Skin epidermis (tissue), 12 donors: ENCODE data around the gene KPNA2.

Source experiments
- H3K27ac ChIP-seq, 21 experiments: fragments of 200-600 bp; sonication (generic) in 11 of 21; one replicate each; pipeline ENCODE4 v1.5.0; 2020; ENCODE audit warnings: mild to moderate bottlenecking in 3 of 21, inconsistent platforms in 2 of 21, moderate library complexity in 2 of 21
- H3K4me3 ChIP-seq, 7 experiments: fragments of 200-600 bp; sonication (generic) in 2 of 7; one replicate each; pipeline ENCODE4 v1.5.0; 2020; ENCODE audit warnings: inconsistent platforms in 2 of 7, mild to moderate bottlenecking in 2 of 7, moderate library complexity in 1 of 7

The KPNA2 gene

DNA sequence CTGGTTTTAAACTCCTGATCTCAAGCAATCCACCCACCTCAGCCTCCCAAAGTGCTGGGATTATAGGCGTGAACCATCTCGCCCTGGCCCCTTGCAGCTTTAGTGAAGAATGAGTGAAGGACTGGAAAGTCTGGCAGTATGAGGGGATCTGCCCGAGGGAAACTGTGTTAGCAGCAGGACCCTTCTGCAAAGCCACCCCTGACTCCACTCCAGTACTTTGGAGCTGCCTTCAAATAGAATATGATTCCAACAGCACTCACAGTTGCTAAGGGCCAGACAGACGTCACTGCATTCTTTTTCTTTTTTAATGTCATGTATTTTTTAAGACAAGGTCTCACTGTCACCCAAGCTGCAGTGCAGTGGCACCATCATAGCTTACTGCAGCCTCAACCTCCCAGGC lies 52.3 kb downstream of the KPNA2 start:
- peak overlapping the region in 1 of 21 experiments; percentile 10 for H3K27ac ChIP-seq
- H3K4me3 ChIP-seq, result no peak overlapping the region

- H3K27ac ChIP-seq, result no peak overlapping the region
- H3K4me3 ChIP-seq, result no peak overlapping the region
These were observed 54.3 kb downstream of the KPNA2 start for GRCh38 chr17:68089881-68090280.

GRCh38 chr17:68094481-68095078 lies 59.0 kb downstream of the KPNA2 start:
- no peak overlapping the region for H3K4me3 ChIP-seq
- H3K27ac ChIP-seq, result no peak overlapping the region

DNA sequence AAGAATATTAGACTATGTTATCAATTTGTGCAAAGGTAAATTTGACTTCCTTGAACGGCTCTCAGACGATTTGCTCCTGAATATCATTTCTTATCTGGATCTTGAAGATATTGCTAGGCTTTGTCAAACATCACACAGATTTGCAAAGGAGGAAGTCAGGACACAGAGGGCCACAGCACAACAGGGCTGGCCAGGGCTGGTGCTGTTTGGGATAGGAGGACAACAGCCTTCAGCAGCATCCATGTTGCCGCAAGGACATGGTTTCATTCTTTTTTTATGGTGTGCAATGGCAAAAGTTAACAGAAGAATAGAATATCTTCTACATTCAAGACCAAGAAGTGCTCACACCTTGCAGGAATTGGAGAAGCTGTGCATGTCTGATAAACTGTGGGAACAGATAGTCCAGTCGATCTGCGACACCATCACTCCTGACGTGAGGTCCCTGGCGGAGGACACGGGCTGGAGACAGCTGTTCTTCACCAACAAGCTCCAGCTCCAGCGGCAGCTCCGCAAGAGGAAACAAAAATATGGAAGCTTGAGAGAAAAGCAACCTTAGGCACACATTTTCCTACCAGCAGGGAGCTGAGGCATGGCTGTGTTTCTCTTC lies 59.8 kb downstream of the KPNA2 start:
- H3K27ac ChIP-seq, result no peak overlapping the region
- no peak overlapping the region for H3K4me3 ChIP-seq

DNA sequence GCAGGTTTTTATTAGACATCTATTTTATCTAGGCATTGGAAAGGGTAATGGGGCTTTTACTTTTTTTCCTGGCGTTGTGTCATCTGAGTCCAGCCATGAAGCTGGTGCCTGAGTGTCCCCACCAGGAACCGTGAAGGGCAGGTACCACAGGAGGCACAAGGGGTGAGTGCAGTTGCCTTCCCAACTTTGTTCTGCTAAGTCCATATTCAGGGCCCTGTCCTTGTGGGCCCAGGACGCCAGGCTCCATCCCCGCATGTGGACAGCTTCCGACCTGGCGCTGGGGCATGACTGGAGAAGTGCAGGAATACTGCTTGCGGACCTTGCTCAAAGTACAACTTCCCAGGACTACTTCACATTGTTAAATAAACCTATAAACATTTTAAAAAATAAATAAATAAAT lies 60.6 kb downstream of the KPNA2 start:
- no peak overlapping the region for H3K4me3 ChIP-seq

More for the DNA sequence above, 60.6 kb downstream of the KPNA2 start:
- H3K27ac ChIP-seq, result no peak overlapping the region
